ENCODE measurements around the gene LRMDA. TPM values are rescaled to one million over a fixed set of nuclear protein-coding genes. Genes with fewer than 3 reads are reported as not detected.

The LRMDA gene
- total and polyA plus RNA-seq, 2 of the 4 experiments (the other 2 are of a cell fraction): 0.07 TPM; not detected in 1

DNA sequence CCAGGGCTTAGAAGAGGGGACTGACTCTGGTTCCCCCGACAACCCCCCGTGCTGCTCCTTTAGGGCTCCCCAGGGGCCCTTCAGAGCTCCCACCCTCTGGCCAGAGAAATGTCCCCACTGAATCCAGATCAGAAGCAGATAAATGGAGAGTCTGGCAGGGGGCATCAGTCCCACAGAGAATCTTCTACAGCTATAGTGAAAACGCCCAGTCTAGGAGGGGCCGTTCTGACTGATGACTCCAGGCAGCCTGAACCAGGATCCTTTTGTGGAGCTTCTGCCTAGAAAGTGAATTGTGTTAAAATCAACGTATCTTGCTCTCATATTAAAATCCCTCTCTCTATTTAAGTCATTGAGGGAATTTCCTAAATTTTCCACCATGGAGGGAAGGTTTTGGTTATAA, 471.4 kb downstream of the LRMDA start:
- no peaks in the 10 kb centered on the region for H4K20me1 ChIP-seq (ENCODE audit: insufficient read depth, low read length)
- H4K91ac ChIP-seq (ENCODE audit: insufficient read depth, low read depth, low read length): no peak overlapping the region
- in situ Hi-C loops (cut with MboI; ENCODE audit: low sequenced_read_pairs): no loop called here
- WGBS, 2 experiments (ENCODE audit: extremely low coverage in 2 of 2, insufficient read length in 1 of 2): no CpG with 5 or more reads among the region's 5 CpGs
- no peak overlapping the region for H4K5ac ChIP-seq (ENCODE audit: low read depth, low read length)
- H3K14ac ChIP-seq (replicated peaks; ENCODE audit: low read depth, low read length): no peak overlapping the region
- no peaks in the 10 kb centered on the region for H3K79me1 ChIP-seq (ENCODE audit: low read depth in 1 of 2, low read length in 2 of 2)
- no peak for DNase-seq
- H3K4me1 ChIP-seq (ENCODE audit: control insufficient read depth, insufficient read depth, low read length): no peaks in the 10 kb centered on the region
- ChIA-PET CTCF (no interaction called here), POLR2A (ENCODE audit: unreplicated experiment) (no interaction called here)
- no peak overlapping the region for H2BK5ac ChIP-seq (ENCODE audit: low read depth, low read length, poor library complexity, severe bottlenecking)
- H2BK120ac ChIP-seq (ENCODE audit: low read depth, low read length): no peak overlapping the region
- H2AFZ ChIP-seq (replicated peaks; ENCODE audit: low read length, poor library complexity): no peak overlapping the region
- H3K56ac ChIP-seq (ENCODE audit: extremely low read depth, insufficient read depth, low read length): no peak overlapping the region
- H3K18ac ChIP-seq (ENCODE audit: low read depth, low read length): no peak overlapping the region
- no peak overlapping the region for H3K27ac ChIP-seq (ENCODE audit: insufficient read depth, low read length)
- TF ChIP-seq NFE2L2 (IDR thresholded peaks at IDR 0.05; ENCODE audit: low read depth, low read length) (no peak), MAZ (IDR thresholded peaks at IDR 0.05; ENCODE audit: borderline replicate concordance, low read depth, low read length) (no peak), CHD1 (IDR thresholded peaks at IDR 0.05; ENCODE audit: low read depth, low read length) (no peak), FOS (IDR thresholded peaks at IDR 0.05; ENCODE audit: low read depth, low read length) (no peak), MAFK (IDR thresholded peaks at IDR 0.05; ENCODE audit: low read depth, low read length) (no peak), RAD21 (IDR thresholded peaks at IDR 0.05; ENCODE audit: low read length) (no peak), BHLHE40 (IDR thresholded peaks at IDR 0.05; ENCODE audit: low read depth, low read length) (no peak), SMC3 (IDR thresholded peaks at IDR 0.05; ENCODE audit: low read depth, low read length) (no peak), RFX5 (IDR thresholded peaks at IDR 0.05; ENCODE audit: low read depth, low read length) (no peak), CEBPB (IDR thresholded peaks at IDR 0.05; ENCODE audit: low read depth, low read length) (no peak), POLR2A (IDR thresholded peaks at IDR 0.05; ENCODE audit: low read depth, low read length) (no peak), RCOR1 (IDR thresholded peaks at IDR 0.05; ENCODE audit: insufficient replicate concordance, low read length) (no peak), MXI1 (IDR thresholded peaks at IDR 0.05; ENCODE audit: borderline replicate concordance, low read depth, low read length) (no peak)
- TF ChIP-seq, protein P1, sequence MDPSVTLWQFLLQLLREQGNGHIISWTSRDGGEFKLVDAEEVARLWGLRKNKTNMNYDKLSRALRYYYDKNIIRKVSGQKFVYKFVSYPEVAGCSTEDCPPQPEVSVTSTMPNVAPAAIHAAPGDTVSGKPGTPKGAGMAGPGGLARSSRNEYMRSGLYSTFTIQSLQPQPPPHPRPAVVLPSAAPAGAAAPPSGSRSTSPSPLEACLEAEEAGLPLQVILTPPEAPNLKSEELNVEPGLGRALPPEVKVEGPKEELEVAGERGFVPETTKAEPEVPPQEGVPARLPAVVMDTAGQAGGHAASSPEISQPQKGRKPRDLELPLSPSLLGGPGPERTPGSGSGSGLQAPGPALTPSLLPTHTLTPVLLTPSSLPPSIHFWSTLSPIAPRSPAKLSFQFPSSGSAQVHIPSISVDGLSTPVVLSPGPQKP (IDR thresholded peaks at IDR 0.05; ENCODE audit: borderline replicate concordance, low read depth, low read length): no peak
- TF ChIP-seq, protein P2, sequence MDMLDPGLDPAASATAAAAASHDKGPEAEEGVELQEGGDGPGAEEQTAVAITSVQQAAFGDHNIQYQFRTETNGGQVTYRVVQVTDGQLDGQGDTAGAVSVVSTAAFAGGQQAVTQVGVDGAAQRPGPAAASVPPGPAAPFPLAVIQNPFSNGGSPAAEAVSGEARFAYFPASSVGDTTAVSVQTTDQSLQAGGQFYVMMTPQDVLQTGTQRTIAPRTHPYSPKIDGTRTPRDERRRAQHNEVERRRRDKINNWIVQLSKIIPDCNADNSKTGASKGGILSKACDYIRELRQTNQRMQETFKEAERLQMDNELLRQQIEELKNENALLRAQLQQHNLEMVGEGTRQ (IDR thresholded peaks at IDR 0.05; ENCODE audit: low read depth, low read length): no peak
- TF ChIP-seq, protein P3, sequence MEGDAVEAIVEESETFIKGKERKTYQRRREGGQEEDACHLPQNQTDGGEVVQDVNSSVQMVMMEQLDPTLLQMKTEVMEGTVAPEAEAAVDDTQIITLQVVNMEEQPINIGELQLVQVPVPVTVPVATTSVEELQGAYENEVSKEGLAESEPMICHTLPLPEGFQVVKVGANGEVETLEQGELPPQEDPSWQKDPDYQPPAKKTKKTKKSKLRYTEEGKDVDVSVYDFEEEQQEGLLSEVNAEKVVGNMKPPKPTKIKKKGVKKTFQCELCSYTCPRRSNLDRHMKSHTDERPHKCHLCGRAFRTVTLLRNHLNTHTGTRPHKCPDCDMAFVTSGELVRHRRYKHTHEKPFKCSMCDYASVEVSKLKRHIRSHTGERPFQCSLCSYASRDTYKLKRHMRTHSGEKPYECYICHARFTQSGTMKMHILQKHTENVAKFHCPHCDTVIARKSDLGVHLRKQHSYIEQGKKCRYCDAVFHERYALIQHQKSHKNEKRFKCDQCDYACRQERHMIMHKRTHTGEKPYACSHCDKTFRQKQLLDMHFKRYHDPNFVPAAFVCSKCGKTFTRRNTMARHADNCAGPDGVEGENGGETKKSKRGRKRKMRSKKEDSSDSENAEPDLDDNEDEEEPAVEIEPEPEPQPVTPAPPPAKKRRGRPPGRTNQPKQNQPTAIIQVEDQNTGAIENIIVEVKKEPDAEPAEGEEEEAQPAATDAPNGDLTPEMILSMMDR (conservative IDR thresholded peaks at IDR 0.05; ENCODE audit: low read depth, low read length): no peak
- no peak overlapping the region for H3K23ac ChIP-seq (ENCODE audit: low read depth, low read length)
- no peak overlapping the region for H3K4me3 ChIP-seq (ENCODE audit: insufficient read depth, low read depth, low read length)
- H3K4ac ChIP-seq (ENCODE audit: low read depth, low read length): no peak overlapping the region
- H3K36me3 ChIP-seq (ENCODE audit: control insufficient read depth, insufficient read depth, low read length): no peaks in the 10 kb centered on the region
- H3K9me1 ChIP-seq (ENCODE audit: insufficient read depth, low read length): no peaks in the 10 kb centered on the region
- no peak overlapping the region for H2BK15ac ChIP-seq (ENCODE audit: low read depth, low read length)
- no peak overlapping the region for H4K8ac ChIP-seq (ENCODE audit: low read depth in 2 of 2, low read length in 2 of 2)
- no TSS peak for BruUV-seq (replicated peaks)
- no peak overlapping the region for H3K4me2 ChIP-seq (ENCODE audit: low read depth, low read length)
- no peak overlapping the region for H2AK5ac ChIP-seq (ENCODE audit: low read depth, low read length)
- no peaks in the 10 kb centered on the region for H3K9me3 ChIP-seq (ENCODE audit: control insufficient read depth, insufficient read depth, low read length)
- H2AK9ac ChIP-seq (replicated peaks; ENCODE audit: low read depth, low read length, poor library complexity): no peak overlapping the region
- no peak for ATAC-seq (ENCODE audit: low read depth)
- H3K27me3 ChIP-seq (ENCODE audit: control insufficient read depth, insufficient read depth, low read length): peaks cover 3% of the 10 kb centered on the region
- H2BK20ac ChIP-seq (ENCODE audit: low read depth, low read length): no peak overlapping the region
- H3K9ac ChIP-seq (ENCODE audit: low read depth, low read length): no peak overlapping the region
- intact Hi-C loops (cut with micrococcal nuclease): no loop called here
- dilution Hi-C loops (cut with HindIII; ENCODE audit: low sequenced_read_pairs, unreplicated experiment): no loop called here

Data from IMR-90 (cell line).